HL-60 (cell line): ENCODE measurements around the gene PDE3A.

Experiments
- CTCF ChIP-seq: IDR thresholded peaks from one replicate; pipeline ENCODE4 v1.5.1; 2011; ENCODE audit warnings: low read length, control low read depth, inconsistent platforms; ENCODE audit not compliant: insufficient read depth
- GABPA ChIP-seq: IDR thresholded peaks from 2 replicates; pipeline ENCODE4 v1.6.1; 2012; ENCODE audit warnings: low read depth
- POLR2AphosphoS5 ChIP-seq: IDR thresholded peaks from 2 replicates; pipeline ENCODE4 v1.6.1; 2012; ENCODE audit warnings: low read depth

- no peak for TF ChIP-seq CTCF
- TF ChIP-seq POLR2AphosphoS5 = no peak
- TF ChIP-seq GABPA = no peak
These were observed 348.6 kb downstream of the PDE3A start for GRCh38 chr12:20716985-20717384.
